NB4 (cell line): ENCODE measurements around the gene CFAP157.

Experiments
- CTCF ChIP-seq: IDR thresholded peaks from one replicate; pipeline ENCODE4 v1.5.1; 2012; ENCODE audit warnings: low read depth, low read length
- POLR2A ChIP-seq: IDR thresholded peaks from 2 replicates; pipeline ENCODE4 v1.6.1; 2011; ENCODE audit warnings: mild to moderate bottlenecking; ENCODE audit not compliant: insufficient read length; ENCODE audit errors: extremely low read depth

GRCh38 chr9:127720031-127720864 lies 13.5 kb downstream of the CFAP157 start:
- TF ChIP-seq CTCF: no peak
- TF ChIP-seq POLR2A: no peak
